Activated T-helper 1 cell treated with anti-CD3 and anti-CD28 coated beads, Interleukin-12 subunit alpha, Interleukin-12 subunit beta, Interleukin-2, Interleukin-4 antibody, amounts not matched to agents 30 ng/mL and 10 ng/mL and 1 ng/mL, durations not matched to agents 14 hours and 24 hours and 36 hours (primary cell): ENCODE results near the gene DDN. TPM values are rescaled to one million over a fixed set of nuclear protein-coding genes. Genes with fewer than 3 reads are reported as not detected.
A peak's percentile ranks its signal among the peaks of the same experiment; 100 is the strongest.

Source experiments
- DNase-seq: peaks from one replicate; pipeline ENCODE4 v3.0.0; 2021; ENCODE audit warnings: low spot score
- H3K27ac Mint-ChIP-seq: one replicate; pipeline ENCODE4 v1.8.0; 2021; ENCODE audit warnings: mild to moderate bottlenecking, mixed read lengths
- H3K27me3 Mint-ChIP-seq: one replicate; pipeline ENCODE4 v1.8.0; 2022; ENCODE audit warnings: mild to moderate bottlenecking, moderate library complexity, mixed read lengths; ENCODE audit not compliant: insufficient read depth
- H3K36me3 Mint-ChIP-seq: one replicate; pipeline ENCODE4 v1.8.0; 2021; ENCODE audit warnings: low read depth, mixed read lengths
- H3K4me1 Mint-ChIP-seq: one replicate; pipeline ENCODE4 v1.8.0; 2021; ENCODE audit warnings: low read depth, mixed read lengths
- H3K4me3 Mint-ChIP-seq: one replicate; pipeline ENCODE4 v1.8.0; 2021; ENCODE audit warnings: mild to moderate bottlenecking, moderate library complexity, mixed read lengths
- H3K9me3 Mint-ChIP-seq: one replicate; pipeline ENCODE4 v1.8.0; 2021; ENCODE audit warnings: mixed read lengths
- intact Hi-C: fragments of 100-400 bp; cut with micrococcal nuclease; formaldehyde crosslinking; loops from one replicate; pipeline ENCODE4 v1.15.1; 2024
- total RNA-seq: library from RNA; stranded (reverse); gene quantifications from 2 replicates; pipeline ENCODE4 v1.2.3, GENCODE V29; 2022

DDN gene
- total RNA-seq, 1 donor from 2014 or later = 1.1 TPM

DNA sequence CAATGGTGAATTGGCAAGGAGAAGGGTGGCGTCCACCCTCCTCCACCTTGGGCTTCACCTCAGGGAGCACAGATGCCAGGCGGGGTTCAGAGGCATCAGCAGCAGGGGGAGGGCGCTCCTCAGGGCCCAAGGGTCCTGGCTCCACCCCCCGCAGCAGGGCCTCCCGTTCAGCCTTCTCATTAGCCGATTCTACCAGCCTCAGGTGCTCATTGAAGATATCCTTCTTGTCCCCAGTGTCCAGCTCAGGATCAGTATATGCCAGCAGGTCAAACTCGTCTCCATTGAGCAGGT lies 38.7 kb upstream of the DDN start:
- Mint-ChIP-seq H3K4me3 (no peak overlapping the region), H3K27me3 (no peaks in the 10 kb centered on the region), H3K9me3 (no peaks in the 10 kb centered on the region), H3K27ac (no peak overlapping the region), H3K36me3 (peaks cover 45% of the 10 kb centered on the region), H3K4me1 (no peaks in the 10 kb centered on the region)
- intact Hi-C loops = no loop called here
- DNase-seq = no peak

DNA sequence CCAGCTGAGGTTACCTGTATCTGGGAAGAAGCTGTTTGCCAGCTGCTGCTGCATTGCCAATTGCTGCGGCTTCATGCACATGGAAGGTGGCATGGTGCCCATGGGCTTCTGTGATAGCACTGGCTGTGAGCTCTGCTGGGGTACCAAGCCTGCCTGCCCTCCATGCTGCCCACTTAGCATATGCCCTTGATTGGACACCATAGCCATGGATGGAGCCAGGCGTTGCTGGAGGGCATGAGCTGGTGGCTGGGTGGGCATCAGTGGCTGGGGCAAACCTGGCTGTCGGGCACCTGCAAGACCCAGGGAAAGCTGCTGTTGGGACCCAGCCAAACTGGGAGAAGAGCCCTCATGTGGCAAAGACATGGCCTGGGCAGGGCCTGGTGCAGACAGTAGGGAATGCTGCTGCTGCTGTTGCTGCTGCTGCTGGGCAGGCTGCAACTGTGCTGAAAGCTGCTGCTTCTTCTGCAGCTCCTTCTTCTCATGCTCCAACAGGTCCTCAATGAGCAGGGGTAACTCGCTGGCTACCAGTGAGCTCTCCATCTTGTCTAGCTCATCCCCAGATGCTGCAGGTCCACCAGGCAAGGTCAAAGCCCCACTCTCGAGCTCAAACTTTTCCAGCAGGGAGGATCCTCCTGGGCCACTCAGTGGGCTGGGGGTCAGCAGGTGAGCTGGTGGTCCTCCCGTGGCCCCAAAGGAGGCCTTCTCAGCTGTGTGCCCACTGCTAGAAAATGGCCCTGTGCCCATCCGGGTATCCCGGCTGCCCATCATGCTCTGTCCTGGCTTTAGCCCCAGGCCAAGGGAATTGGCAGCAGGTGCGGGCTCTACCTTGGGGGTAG lies 38.2 kb upstream of the DDN start:
- Mint-ChIP-seq H3K4me1 (no peaks in the 10 kb centered on the region), H3K9me3 (no peaks in the 10 kb centered on the region)
- intact Hi-C loops = no loop called here

DNA sequence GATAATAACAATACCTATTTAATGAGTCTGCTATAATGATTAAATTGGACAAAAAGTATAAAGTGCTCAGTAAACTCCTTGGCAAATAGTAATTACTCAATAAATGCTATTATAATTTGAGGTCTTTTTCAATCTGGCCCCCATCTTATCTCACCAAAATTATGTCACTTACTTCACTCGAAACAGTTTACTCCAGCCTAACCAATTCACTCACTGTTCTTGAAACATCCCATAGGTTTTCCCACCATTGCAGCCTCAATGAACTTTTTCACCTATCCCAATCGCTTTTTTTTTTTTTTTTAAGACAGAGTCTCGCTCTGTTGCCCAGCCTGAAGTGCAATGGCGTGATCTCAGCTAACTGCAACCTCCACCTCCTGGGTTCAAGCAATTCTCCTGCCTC lies 36.9 kb upstream of the DDN start:
- intact Hi-C loops = no loop called here
- no peaks in the 10 kb centered on the region for H3K27me3 Mint-ChIP-seq
- no peak for DNase-seq
- peak overlapping the region; percentile 3 for H3K27ac Mint-ChIP-seq
- no peaks in the 10 kb centered on the region for H3K4me1 Mint-ChIP-seq
- H3K9me3 Mint-ChIP-seq = no peaks in the 10 kb centered on the region
- H3K36me3 Mint-ChIP-seq = peaks cover 39% of the 10 kb centered on the region
- no peak overlapping the region for H3K4me3 Mint-ChIP-seq

More for the DNA sequence above, 38.2 kb upstream of the DDN start:
- no peaks in the 10 kb centered on the region for H3K27me3 Mint-ChIP-seq
- H3K36me3 Mint-ChIP-seq = peaks cover 45% of the 10 kb centered on the region
- H3K4me3 Mint-ChIP-seq = no peak overlapping the region
- no peak overlapping the region for H3K27ac Mint-ChIP-seq
- no peak for DNase-seq

DNA sequence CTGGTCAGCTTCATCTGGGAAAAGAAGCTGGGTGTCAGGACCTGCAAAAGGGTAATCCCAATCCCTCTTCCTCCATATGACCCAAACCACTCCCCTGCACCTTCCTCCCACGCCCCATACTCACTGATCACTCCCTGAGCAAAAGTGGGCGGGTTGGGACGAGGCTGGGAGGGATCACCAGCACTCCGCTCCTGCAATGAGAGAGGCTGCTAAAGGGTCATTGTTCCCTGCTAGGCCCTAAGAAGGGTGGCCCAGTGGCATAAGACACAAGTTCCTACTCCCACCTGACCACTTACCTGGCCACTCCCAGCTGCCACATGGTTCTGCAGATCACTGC lies 35.1 kb upstream of the DDN start:
- DNase-seq = no peak
- Mint-ChIP-seq H3K27ac (no peak overlapping the region), H3K4me1 (no peaks in the 10 kb centered on the region), H3K27me3 (no peaks in the 10 kb centered on the region), H3K36me3 (peaks cover 31% of the 10 kb centered on the region), H3K4me3 (no peak overlapping the region), H3K9me3 (no peaks in the 10 kb centered on the region)
- intact Hi-C loops = no loop called here

GRCh38 chr12:49033611-49034285 lies 34.6 kb upstream of the DDN start:
- H3K4me3 Mint-ChIP-seq = no peak overlapping the region
- H3K27me3 Mint-ChIP-seq = no peaks in the 10 kb centered on the region
- DNase-seq = no peak
- intact Hi-C loops = no loop called here
- no peaks in the 10 kb centered on the region for H3K9me3 Mint-ChIP-seq
- no peak overlapping the region for H3K27ac Mint-ChIP-seq
- H3K4me1 Mint-ChIP-seq = no peaks in the 10 kb centered on the region
- H3K36me3 Mint-ChIP-seq = peaks cover 34% of the 10 kb centered on the region

DNA sequence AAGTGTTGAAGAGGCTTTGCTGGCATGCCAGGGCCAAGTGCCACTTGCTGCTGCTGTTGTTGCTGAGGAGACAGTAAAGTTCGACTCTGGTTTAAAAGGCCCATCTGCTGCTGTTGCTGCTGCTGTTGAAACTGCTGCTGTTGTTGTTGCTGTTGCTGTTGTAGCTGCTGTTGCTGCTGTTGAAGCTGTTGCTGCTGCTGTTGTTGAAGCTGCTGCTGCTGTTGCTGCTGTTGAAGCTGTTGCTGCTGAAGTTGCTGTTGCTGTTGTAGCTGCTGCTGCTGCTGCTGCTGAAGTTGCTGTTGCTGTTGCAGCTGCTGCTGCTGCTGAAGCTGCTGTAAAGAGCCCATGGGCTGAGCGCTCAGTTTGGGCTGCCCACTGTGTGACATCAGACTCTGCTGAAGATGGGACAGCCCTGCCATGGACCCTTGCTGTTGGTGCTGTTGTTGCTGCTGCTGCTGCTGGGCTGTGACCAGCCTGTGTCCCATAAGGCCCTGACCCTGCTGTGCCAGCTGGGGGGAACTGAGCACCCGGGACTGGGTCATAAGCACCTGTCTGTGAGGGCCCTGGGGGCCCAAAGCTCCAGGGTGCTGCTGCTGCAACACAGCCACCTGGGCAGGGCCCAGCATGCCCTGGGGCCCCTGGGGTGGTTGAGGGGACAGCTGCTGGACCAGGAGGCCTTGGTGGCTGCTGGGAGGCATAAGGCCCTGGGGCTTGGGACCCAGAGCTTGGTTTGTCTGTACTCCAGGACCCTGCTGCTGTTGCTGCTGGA lies 33.7 kb upstream of the DDN start:
- H3K27ac Mint-ChIP-seq = no peak overlapping the region

GRCh38 chr12:49032276-49032675 lies 33.1 kb upstream of the DDN start:
- Mint-ChIP-seq H3K9me3 (no peaks in the 10 kb centered on the region), H3K4me3 (no peak overlapping the region), H3K27ac (no peak overlapping the region), H3K4me1 (no peaks in the 10 kb centered on the region), H3K36me3 (peaks cover 38% of the 10 kb centered on the region), H3K27me3 (no peaks in the 10 kb centered on the region)
- intact Hi-C loops = no loop called here
- no peak for DNase-seq

More for the DNA sequence above, 33.7 kb upstream of the DDN start:
- H3K36me3 Mint-ChIP-seq = peaks cover 32% of the 10 kb centered on the region
- no peaks in the 10 kb centered on the region for H3K4me1 Mint-ChIP-seq
- no peaks in the 10 kb centered on the region for H3K9me3 Mint-ChIP-seq
- intact Hi-C loops = no loop called here
- no peaks in the 10 kb centered on the region for H3K27me3 Mint-ChIP-seq
- H3K4me3 Mint-ChIP-seq = no peak overlapping the region
- no peak for DNase-seq

DNA sequence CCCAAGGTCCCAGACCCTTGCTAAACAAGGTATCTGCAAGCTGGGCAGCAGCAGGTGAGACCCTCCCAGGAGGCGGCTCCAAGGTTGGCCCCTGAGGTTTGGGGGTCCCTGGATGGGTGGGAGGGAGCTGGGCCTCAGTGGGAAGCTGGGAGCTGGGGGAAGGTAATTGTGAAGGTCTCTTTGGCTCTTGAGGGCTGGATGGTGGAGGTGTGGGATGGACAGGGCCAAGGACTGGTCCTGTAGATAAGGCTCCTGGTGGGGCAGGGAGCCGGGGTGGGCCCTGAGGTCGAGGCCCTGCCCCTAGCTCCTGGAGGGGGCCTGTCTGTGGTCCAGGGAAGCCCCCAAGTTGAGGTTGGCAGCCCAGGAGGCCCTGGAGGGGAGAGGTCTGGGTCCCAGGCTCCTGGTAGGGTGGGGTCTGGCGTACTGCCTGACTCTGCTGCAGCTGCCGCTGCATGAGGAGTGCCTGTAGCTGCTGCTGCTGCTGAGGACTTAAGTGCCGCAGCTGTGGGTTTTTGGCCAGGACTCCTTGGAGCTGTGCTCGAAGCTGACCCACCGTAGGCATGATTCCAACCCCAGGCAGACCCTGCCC lies 32.5 kb upstream of the DDN start:
- Mint-ChIP-seq H3K36me3 (peaks cover 33% of the 10 kb centered on the region), H3K9me3 (no peaks in the 10 kb centered on the region)

GRCh38 chr12:49030714-49031572 lies 31.8 kb upstream of the DDN start:
- no peaks in the 10 kb centered on the region for H3K4me1 Mint-ChIP-seq
- H3K36me3 Mint-ChIP-seq = peaks cover 32% of the 10 kb centered on the region
- H3K9me3 Mint-ChIP-seq = no peaks in the 10 kb centered on the region
- intact Hi-C loops = no loop called here
- H3K27me3 Mint-ChIP-seq = no peaks in the 10 kb centered on the region
- no peak overlapping the region for H3K4me3 Mint-ChIP-seq
- DNase-seq = no peak
- no peak overlapping the region for H3K27ac Mint-ChIP-seq

More for the DNA sequence above, 32.5 kb upstream of the DDN start:
- intact Hi-C loops = no loop called here
- Mint-ChIP-seq H3K4me1 (no peaks in the 10 kb centered on the region), H3K4me3 (no peak overlapping the region), H3K27me3 (no peaks in the 10 kb centered on the region), H3K27ac (no peak overlapping the region)
- no peak for DNase-seq

- DNase-seq = no peak
- no peaks in the 10 kb centered on the region for H3K9me3 Mint-ChIP-seq
- intact Hi-C loops = no loop called here
- H3K4me3 Mint-ChIP-seq = no peak overlapping the region
- no peaks in the 10 kb centered on the region for H3K27me3 Mint-ChIP-seq
- no peaks in the 10 kb centered on the region for H3K4me1 Mint-ChIP-seq
- no peak overlapping the region for H3K27ac Mint-ChIP-seq
- H3K36me3 Mint-ChIP-seq = peaks cover 38% of the 10 kb centered on the region
These were observed 30.9 kb upstream of the DDN start for GRCh38 chr12:49030119-49030518.

DNA sequence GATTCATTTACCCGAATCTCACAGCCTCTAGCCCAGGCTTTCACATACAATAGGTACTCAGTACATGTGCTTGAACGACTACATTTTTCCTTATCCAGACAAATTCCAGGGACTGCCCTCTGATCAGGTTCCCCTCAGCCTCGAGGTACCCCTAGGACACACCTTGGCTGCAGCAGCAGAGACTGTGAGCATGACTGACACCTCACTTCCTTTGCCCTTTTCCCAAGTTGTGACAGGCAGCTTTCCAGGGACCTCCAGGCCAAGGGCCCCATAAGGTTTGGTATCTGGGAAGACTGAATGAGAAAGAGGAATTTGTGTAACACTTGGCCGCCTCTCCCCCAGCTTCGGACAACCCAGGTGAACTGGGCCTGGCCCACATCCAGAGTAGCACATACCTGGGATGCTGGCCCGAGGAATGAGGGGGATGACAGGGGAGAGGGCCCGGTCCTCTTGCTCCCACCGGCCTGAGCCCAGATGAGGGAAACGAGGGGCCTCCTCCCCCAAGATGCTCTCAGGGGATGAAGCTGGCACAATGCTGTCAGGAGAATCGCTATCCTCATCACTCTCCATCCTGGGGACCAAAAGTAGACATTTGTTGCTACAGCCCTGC lies 29.6 kb upstream of the DDN start:
- Mint-ChIP-seq H3K4me1 (no peaks in the 10 kb centered on the region), H3K4me3 (no peak overlapping the region), H3K27ac (no peak overlapping the region), H3K9me3 (no peaks in the 10 kb centered on the region), H3K36me3 (peaks cover 39% of the 10 kb centered on the region), H3K27me3 (no peaks in the 10 kb centered on the region)
- intact Hi-C loops = no loop called here
- DNase-seq = no peak
